Activated T-helper 1 cell treated with Interleukin-2 at 50 U/mL for 16 hours (primary cell): ENCODE data around the gene CLDN9.

ENCODE experiments used
- DNase-seq: peaks from one replicate; pipeline ENCODE4 v3.0.0-alpha.2; 2020; ENCODE audit warnings: low read depth

The CLDN9 gene

GRCh38 chr16:3056336-3057180 lies 43.8 kb downstream of the CLDN9 start:
- no peak for DNase-seq

DNA sequence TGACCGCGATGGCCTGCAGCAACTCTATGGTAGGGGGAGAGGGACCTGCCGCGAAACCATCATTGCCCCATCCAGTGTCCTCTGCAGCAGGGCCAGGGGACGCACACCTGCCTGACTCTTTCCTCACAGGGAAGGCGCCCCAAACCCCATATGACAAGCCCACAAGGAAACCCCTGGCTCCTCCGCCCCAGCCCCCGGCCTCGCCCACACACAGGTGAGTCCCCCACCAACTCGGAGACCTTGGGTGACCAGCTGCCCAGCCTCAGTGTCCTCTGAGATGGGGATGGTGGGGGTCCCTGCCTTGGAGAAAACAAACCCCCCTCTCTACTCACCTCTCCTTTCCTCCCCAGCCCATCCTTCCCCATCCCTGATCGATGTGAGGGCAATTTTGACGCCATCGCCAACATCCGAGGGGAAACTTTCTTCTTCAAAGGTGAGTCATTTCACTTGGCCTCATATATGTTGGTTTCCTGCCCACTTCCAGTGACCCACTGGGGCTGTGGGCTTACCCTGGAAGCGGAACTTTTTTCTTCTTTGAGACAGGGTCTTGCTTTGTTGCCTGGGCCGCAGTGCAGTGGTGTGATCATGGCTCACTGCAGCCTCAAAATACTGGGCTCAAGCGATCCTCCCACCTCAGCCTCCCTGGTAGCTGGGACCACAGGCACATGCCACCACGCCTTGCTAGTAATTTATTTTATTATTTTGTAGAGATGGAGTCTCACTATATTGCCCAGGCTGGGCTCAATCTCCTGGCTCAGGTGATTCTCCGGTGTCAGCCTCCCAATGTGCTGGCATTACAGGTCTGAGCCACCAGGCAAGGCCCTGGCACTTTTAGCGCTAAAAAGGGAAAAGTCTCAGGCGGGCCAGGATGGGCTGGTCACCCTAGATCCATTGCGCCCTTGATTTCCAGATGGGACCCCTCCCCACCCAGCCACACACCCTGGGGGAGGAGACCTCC lies 44.7 kb downstream of the CLDN9 start:
- DNase-seq: no peak

GRCh38 chr16:3058139-3059030 lies 45.7 kb downstream of the CLDN9 start:
- no peak for DNase-seq

DNA sequence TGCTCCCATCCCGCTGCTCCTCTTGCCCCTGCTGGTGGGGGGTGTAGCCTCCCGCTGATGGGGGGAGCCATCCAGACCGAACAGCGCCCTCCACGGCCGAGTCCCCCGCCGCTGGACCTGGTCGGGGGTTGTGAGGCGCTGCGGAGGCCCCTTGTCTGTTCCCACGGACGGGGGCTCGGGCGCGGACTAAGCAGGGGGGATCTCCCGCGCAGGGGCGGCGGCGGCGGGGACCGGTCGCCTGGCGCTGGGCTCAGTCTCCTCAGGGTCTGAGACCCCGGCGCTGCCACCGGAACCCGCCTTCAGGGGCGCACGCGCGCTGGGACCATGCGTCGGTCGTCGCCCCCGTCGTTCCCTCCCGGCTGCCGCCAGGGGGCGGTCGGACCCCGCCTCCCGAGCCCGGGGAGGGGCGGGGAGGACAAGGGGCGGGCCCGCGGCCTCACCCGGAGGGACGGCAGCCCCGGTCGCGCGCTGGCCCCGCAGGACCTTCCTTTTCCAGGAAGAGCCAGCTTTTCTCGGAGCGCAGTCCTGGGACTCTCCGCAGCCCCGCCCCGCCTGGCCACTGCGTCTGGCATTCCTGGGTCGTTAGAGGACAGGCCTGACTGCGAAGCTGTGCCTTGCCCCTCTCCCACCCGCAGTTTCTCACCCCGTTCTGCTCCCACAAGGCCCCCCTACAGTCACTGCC lies 46.5 kb downstream of the CLDN9 start:
- peak; percentile 87 for DNase-seq

DNA sequence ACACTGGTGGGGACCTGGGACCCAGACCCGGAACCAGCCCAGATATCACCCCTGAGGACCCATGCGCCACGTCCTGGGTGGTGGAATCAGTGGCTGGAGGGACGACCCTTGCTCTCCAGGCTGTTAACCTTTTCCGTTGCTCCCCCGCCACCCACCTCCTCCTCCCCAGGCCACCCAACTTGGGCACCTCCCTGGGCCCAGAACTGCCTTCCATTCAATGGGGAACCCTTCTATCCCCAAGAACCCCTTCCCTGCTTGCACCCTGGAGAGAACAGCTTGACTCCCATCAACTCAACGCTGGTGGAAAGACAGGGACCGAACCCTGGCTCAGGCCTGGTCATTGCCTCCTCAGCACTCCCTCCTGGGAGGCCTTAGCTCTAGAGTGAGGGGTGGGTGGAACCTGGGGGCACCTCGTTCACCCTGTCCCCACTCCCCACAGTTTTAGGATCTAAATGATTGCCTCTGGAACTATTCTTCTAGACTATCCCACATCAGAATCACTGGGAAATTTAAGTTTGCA lies 47.1 kb downstream of the CLDN9 start:
- DNase-seq: no peak

DNA sequence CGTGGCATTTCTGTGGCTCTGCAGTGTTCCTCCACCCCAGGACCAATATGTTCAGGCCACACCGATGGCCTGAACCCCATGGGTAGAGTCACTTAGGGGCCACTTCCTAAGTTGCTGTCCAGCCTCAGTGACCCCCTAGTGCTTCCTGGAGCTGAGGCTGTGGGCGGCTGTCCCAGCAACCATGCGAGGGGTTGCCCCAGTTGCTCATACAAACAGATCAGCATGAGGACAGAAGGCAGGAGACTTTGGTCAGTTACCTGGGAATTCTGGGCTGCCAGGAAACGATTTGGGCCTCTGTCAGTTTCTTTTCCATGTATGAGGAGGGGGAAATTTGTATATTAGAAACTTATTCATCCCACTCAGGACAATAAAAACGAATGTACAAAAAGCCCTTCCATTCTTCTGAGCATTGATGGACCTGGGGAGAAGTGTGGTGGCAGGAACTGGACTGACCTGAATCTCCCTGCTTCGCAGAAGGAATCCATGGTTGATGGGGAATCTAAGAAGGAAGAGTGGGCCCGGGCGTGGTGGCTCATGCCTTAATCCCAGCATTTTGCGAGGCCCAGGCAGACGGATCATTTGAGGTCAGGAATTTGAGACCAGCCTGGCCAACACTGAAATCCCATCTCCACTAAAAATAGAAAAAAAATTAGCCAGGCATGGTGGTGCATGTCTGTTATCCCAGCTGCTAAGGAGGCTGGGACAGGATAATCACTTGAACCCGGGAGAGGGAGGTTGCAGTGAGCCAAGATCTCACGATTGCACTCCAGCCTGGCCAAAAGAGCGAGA lies 47.8 kb downstream of the CLDN9 start:
- DNase-seq: no peak

DNA sequence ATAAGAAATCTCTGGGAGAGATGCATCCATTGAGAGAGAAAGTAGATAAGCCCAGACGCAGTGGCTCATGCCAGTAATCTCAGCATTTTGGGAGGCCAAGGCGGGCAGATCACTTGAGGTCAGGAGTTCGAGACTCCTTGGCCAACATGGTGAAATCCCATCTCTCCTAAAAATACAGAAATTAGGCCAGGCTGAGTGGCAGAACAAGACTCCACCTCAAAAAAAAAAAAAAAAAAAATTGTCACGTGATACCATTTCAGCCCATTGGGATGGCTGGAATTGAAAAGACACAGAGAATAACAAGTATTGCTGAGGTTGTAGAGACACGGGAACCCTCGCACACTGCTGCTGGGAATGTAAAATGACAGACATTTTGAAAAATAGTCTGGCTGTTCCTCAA lies 49.8 kb downstream of the CLDN9 start:
- no peak for DNase-seq

DNA sequence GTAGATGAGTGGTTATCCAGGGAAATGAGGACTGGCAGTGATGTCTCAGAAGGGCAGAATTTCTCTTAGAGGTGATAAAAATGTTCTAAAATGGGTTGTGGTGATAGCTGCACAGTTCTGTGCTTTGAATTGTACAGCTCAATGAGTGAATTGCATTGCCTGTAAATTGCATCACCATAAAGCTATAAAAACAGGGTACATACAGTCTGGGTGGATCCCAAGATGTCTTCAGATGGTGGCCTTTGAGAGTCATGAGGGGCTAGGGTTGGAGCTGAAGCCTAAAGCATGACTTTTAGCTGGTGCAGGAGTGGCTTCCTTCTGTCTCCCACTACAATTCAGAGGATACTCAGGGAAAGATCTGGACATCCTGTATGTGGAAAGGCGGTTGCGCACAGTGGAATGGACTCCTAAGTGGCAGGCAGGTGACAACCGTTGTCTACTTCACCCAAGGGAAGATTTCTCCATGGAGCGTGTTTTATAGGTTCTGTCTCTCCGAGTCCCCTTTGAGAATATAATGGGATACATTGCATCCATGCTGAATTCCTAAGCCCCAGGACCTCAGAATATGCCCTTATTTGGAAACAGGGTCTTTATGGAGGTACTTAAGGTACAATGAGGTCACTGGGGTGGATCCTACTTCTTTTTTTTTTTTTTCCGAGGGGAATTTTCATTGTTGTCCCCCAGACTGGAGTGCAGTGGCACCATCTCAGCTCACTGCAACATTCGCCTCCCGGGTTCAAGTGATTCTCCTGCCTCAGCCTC lies 51.1 kb downstream of the CLDN9 start:
- no peak for DNase-seq
